GM12872 (cell line): ENCODE results near the gene TRABD.

Experiments used
- TF ChIP-seq, protein P1 (sequence below): IDR thresholded peaks from 3 replicates; pipeline ENCODE4 v1.5.1; 2011; ENCODE audit warnings: low read depth, mild to moderate bottlenecking, low read length, moderate library complexity; ENCODE audit not compliant: insufficient read depth

TRABD gene

DNA sequence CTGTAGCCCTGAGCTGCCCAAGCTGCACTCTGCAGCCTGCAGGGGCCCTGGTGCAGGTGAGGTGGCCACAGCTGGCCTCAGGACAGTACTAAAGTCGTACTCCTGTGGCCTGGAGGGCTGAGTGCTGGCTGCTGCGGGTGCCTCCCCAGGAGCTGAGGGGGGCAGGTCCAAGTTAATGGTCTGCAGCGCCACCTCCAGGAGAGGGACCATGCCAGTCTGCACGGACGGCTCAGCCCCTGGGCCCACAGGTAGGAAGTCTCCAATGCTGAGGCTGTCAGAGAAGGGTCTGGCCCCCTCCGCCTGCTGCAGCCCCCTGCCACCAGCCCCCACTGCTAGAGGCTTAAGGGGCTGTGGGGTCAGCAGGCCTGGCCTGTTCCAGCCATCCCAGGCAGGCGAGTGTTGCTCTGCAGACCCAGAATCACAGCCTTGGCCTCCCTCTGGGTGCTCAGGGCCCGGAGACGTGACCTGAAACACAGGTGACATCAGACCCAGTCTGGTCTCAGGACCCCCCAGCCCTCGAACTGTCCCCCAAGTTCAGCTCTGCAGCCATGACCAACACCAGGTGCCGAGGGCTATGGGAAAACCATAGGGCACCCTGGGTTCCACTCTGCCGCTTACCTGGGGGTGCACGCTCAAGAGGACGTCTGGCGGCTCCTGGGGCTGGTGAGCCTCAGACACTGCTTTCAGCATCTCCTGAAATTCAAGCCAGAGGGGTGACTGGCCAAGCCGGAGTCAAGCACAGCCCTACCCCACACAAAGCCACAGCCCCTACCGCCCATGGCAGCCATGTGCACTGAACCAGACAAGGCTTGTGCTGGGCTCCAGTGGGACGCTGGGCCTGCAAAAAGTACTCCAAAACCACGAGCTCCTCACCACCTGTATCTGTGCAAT lies 35.9 kb downstream of the TRABD start:
- TF ChIP-seq, protein P1, sequence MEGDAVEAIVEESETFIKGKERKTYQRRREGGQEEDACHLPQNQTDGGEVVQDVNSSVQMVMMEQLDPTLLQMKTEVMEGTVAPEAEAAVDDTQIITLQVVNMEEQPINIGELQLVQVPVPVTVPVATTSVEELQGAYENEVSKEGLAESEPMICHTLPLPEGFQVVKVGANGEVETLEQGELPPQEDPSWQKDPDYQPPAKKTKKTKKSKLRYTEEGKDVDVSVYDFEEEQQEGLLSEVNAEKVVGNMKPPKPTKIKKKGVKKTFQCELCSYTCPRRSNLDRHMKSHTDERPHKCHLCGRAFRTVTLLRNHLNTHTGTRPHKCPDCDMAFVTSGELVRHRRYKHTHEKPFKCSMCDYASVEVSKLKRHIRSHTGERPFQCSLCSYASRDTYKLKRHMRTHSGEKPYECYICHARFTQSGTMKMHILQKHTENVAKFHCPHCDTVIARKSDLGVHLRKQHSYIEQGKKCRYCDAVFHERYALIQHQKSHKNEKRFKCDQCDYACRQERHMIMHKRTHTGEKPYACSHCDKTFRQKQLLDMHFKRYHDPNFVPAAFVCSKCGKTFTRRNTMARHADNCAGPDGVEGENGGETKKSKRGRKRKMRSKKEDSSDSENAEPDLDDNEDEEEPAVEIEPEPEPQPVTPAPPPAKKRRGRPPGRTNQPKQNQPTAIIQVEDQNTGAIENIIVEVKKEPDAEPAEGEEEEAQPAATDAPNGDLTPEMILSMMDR = 0 out of 3 replicates have a peak, but pooled peaks have one; percentile 6

DNA sequence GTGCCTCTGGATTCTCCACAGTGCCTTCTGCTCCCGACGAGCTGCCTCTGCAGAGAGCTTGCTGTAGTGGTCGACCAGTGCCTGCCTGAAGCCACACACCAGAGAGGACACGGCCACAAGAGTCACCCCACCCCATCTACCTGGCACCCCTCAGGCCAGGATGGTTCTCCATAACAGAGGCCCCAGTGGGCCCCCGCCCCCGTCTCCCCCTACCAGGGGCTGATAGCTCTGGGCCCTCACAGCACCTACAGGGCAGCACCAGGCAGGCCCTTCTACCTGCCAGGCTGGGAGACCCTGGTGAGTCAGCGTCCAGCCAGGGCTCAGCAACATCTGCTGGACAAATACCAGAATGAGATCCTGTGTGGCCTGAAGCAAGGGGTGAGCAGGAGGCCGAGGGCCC lies 36.8 kb downstream of the TRABD start:
- TF ChIP-seq, protein P1 = no peak

DNA sequence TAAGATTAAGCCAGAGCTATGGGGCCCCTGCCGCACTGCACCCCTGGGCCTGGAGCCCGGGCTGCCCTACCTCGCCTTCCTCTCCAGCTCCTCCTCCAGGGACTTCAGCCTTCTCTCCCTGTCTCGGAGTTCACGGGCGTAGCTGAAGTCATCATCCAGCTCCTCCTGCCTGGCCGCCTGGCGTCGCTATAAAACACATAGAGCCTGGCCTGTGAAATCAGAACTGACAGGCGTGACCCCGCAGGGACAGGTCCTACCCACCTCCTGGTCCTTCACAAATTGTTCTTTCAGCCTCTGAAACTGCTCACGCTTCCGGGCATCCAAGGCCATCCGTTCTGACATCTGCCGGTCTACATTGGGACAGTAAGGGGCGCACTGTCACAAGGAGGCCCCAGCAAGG lies 38.4 kb downstream of the TRABD start:
- TF ChIP-seq, protein P1 = no peak

DNA sequence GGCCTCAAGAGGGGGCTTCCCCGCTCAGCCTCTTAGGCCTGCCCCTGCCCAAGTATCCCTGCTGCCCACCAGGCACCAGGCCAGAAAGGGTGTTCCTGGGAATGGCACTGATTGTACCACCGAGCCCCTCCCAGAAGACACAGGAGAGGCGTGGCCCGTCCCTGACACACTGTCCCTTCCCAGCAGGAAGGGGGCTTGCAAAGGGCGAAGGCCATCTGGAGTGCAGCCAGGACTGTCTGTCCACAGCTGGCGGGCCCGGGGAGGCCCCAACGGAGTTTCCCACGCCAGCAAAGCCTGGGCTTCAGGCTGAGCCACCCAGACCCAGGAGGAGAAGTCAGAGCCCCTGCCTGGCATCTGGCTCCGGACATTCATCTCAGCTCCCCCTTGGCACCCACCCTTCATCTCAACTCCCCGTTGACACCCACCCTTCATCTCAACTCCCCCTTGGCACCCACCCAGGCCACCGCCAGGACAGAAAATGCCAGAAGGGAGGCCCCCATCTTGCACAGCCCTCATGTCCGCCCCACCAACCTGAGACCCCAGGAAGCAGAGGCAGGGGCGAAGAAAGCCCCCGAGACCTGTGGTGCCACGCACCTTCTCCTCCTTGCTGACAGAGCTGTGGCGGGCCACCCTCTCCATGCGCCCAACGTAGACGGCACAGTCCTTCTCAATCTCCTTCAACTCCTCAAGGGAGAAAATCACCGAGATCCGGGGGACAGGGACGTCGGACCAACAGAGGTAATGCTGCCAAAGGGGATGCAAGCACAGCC lies 39.7 kb downstream of the TRABD start:
- TF ChIP-seq, protein P1 = no peak

DNA sequence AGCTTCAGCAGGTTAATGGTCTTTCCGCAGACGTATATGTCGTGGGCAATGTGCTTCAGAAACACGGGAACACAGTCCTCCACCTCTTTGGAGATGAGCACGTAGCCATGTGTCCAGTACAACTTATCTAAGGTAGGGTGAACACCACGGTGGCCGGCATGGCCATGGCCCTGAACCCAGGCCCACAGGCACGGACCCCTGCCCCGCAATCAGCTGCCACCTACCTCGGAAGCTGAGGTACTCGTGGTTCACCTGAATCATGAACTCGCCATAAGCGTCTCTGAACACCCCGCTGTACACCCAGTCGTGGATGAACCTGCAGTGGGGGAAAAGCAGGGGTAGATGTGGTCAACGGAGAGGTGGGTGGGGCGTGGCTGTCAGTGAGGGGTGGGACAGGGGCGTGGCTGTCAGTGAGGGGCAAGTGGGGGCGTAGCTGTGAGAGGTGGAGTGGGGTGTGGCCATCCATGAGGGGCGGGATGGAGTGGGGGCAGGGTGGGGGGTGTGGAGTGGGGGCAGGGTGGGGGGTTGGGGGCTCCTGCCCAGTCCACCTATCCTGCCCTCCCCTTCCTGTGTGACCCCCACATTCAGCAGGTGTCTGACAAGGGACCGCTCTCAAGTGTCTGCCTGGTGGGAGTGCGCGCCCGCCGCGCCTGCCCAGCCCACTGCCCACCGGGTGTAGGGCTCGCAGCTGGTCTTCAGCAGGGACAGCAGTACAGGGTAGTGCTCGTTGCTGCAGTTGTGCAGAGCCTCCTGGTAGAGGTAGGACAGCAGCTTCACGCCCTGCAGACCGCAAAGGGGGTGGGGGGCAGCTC lies 40.6 kb downstream of the TRABD start:
- TF ChIP-seq, protein P1 = no peak

DNA sequence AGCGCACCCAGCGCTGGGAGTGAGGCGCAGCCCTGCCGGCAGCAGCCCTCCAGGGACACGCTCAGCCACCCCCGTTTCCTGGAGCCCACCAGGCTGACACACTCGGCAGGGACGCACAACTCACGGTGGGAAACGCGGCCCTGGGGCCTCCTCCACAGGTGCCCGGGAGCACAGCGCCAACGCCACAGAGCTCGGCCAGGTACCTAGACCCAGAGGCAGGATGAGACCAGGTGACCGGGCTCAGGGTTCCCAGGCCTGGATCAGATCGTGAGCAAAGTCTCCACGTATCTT lies 41.1 kb downstream of the TRABD start:
- TF ChIP-seq, protein P1 = no peak
